Measurements from ENCODE around the gene PCDH19. TPM values are rescaled to one million over a fixed set of nuclear protein-coding genes. Genes with fewer than 3 reads are reported as not detected.

Gene PCDH19
- total and polyA plus RNA-seq, 10 of the 15 experiments (the other 5 are each of a cell fraction or from before 2014, with no cell fraction given): 0.01 TPM; not detected in 9

GRCh38 chrX:100435726-100436125 lies 25.7 kb upstream of the PCDH19 start:
- in situ Hi-C loops (cut with MboI): no loop called here
- Histone ChIP-seq H2AFZ (ENCODE audit: control insufficient read depth, low read depth, low read length) (no peak overlapping the region), H4K20me1 (ENCODE audit: control insufficient read depth, insufficient read depth) (no peaks in the 10 kb centered on the region), H3K4me2 (ENCODE audit: control insufficient read depth, insufficient read depth) (no peak overlapping the region), H3K79me2 (ENCODE audit: control insufficient read depth, insufficient read depth, low read length) (no peaks in the 10 kb centered on the region), H3K36me3 (ENCODE audit: control insufficient read depth in 2 of 2, insufficient read depth in 2 of 2, low read length in 1 of 2) (no peaks in the 10 kb centered on the region), H3K4me1 (ENCODE audit: control insufficient read depth, insufficient read depth, low read length) (no peaks in the 10 kb centered on the region), H3K27me3 (replicated peaks in 1 of 2; ENCODE audit: control insufficient read depth in 2 of 2, insufficient read depth in 2 of 2, low read length in 1 of 2) (no peaks in the 10 kb centered on the region), H3K27ac (ENCODE audit: control insufficient read depth, insufficient read depth) (no peak overlapping the region), H3K9ac (ENCODE audit: control insufficient read depth, insufficient read depth, low read length) (no peak overlapping the region), H3K9me3 (replicated peaks; ENCODE audit: control insufficient read depth, insufficient read depth, low read length) (no peaks in the 10 kb centered on the region), H3K4me3 (no peak overlapping the region)
- DNase-seq (ENCODE audit: low read depth, low spot score) (no peak), ATAC-seq (no peak), FAIRE-seq (no peak)
- no TSS peak for BruUV-seq (replicated peaks)
- RAD21 ChIA-PET (ENCODE audit: unreplicated experiment): no interaction called here
- SMC1A ChIA-PET (ENCODE audit: uncharacterized antibody, unreplicated experiment): interaction anchor here (0.6 kb wide), 1 partner anchor 7 kb away, joined by 3 read pairs; no protein-coding TSS in a partner anchor
- POLR2A ChIA-PET: no interaction called here
- TF ChIP-seq CBX3 (IDR thresholded peaks at IDR 0.05; ENCODE audit: borderline replicate concordance, low read depth) (no peak), PAX5 (IDR thresholded peaks at IDR 0.05; ENCODE audit: borderline replicate concordance, low read depth, low read length) (no peak), ZNF274 (IDR thresholded peaks at IDR 0.05; ENCODE audit: insufficient read depth, insufficient read length) (no peak), GATAD2B (conservative IDR thresholded peaks at IDR 0.05; ENCODE audit: low read depth) (no peak), TBL1XR1 (IDR thresholded peaks at IDR 0.05; ENCODE audit: low read depth, low read length) (no peak), ZBTB40 (IDR thresholded peaks at IDR 0.05; ENCODE audit: borderline replicate concordance) (no peak), CHD1 (IDR thresholded peaks at IDR 0.05; ENCODE audit: low read depth, low read length) (no peak)
- CTCF ChIA-PET: no interaction called here
- intact Hi-C loops (cut with micrococcal nuclease; ENCODE audit: unreplicated experiment): no loop called here

Measured in GM12878 (cell line).